WI38 (cell line): ENCODE data around the gene TET3.

Source experiments
- H3K4me3 ChIP-seq: 2 replicates; pipeline ENCODE4 v1.5.1; 2011; ENCODE audit warnings: low read depth, mild to moderate bottlenecking, control low read depth, low read length
- CTCF ChIP-seq: IDR thresholded peaks from 2 replicates; pipeline ENCODE4 v1.5.1; 2012; ENCODE audit warnings: low read depth, mild to moderate bottlenecking, control low read depth, low read length

Gene TET3

DNA sequence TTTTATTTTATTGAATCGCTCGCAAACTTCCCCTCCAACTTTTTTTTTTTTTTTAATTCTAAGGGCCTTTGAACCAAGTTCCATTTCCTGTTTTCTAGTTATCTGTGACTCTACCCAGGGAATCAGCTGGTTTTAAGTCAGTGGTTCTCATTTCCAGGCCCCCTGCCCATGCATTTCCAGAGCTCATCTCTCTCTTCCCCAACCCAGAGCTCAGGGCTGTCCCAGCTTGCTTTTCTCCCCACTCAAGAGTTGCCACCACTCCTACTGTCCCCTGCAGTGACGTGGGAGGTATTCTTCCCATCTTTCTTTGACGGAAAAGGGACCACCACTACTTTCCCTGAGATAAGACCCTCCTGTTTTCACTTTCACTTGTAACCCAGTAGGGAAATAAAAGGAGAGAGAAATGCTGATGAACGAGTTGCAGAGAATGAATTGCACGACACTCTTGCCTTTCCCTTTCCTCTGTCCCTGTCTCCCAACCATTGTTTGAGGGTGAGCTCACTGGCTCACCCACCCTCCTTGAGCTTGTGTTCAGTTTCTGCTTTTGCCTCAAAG lies 42.1 kb downstream of the TET3 start:
- no peak for TF ChIP-seq CTCF
- H3K4me3 ChIP-seq: no peak overlapping the region

GRCh38 chr2:74027496-74027895 lies 42.8 kb downstream of the TET3 start:
- no peak overlapping the region for H3K4me3 ChIP-seq
- TF ChIP-seq CTCF: no peak

DNA sequence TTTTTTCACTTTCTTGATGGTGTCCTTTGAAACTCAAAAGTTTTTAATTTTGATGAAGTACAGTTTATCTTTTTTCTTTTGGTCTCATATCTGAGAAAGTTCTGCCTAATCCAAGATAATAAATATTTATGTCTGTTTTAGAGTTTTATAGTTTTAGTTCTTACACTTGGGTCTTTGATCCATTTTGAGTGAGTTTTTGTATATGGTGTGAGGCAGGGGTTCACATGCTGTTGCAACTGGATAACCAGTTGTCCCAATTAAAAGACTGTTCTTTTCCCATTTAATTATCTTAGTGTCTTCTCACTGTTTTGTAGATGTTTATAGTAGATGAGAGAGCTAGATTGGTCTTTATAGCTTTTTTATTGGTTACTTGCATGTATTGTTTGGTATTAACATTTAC lies 43.6 kb downstream of the TET3 start:
- TF ChIP-seq CTCF: no peak
- H3K4me3 ChIP-seq: no peak overlapping the region

DNA sequence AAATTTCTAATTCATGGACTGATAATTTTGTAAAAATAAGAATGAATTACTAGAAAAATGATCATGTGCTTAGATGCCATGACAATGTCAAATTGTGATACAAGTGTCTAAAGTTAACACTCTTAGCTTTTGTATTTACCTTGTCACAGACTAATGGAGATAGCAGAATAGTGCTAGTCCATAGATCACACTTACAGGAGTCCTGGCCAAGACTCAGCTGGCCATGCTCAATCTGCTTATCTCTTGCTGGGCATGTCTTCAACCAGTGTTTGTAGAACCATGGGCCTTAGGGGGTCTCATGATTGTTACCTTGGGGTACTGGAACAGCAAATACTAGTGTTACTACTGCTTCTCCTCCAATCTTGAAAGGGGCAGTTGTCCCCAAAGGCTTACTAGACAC lies 44.0 kb downstream of the TET3 start:
- H3K4me3 ChIP-seq: no peak overlapping the region
- no peak for TF ChIP-seq CTCF

GRCh38 chr2:74029714-74030397 lies 45.1 kb downstream of the TET3 start:
- no peak overlapping the region for H3K4me3 ChIP-seq
- no peak for TF ChIP-seq CTCF

GRCh38 chr2:74031221-74031620 lies 46.5 kb downstream of the TET3 start:
- no peak overlapping the region for H3K4me3 ChIP-seq
- no peak for TF ChIP-seq CTCF

DNA sequence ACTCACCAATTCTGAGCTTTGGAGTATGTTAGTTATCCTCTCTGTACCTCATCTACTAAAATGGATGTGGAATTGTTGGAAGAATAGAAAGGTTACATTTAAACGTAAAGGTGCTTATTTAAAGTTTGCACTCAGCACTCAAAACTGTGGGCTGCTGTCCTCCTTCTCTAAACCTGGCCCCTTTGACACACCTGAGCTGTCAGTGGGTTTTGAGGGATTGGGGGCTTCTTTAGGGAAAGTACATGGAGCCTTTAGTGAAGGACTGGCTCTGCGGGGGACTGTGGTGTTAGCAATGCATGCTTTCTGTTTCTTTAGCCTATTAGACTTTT lies 47.2 kb downstream of the TET3 start:
- TF ChIP-seq CTCF: no peak
- H3K4me3 ChIP-seq: no peak overlapping the region
